Measurements from ENCODE around the gene SCFD2.

Gene SCFD2

GRCh38 chr4:53137468-53137867, 228.4 kb downstream of the SCFD2 start:
- ChIA-PET CTCF (no interaction called here), POLR2A (no interaction called here)
- Histone ChIP-seq H3K4me1 (ENCODE audit: control extremely low read depth in 1 of 4, control insufficient read depth in 4 of 4, insufficient read depth in 4 of 4, low read length in 3 of 4) (no peaks in the 10 kb centered on the region), H3K27ac (ENCODE audit: insufficient read depth in 1 of 2, low read depth in 1 of 2, low read length in 2 of 2, poor library complexity in 1 of 2, severe bottlenecking in 2 of 2) (no peak overlapping the region), H3K27me3 (replicated peaks in 2 of 5; ENCODE audit: control insufficient read depth in 4 of 5, insufficient read depth in 5 of 5, low read length in 4 of 5) (no peaks in the 10 kb centered on the region), H3K9me3 (ENCODE audit: control extremely low read depth in 1 of 5, control insufficient read depth in 4 of 5, insufficient read depth in 2 of 5, low read depth in 1 of 5, low read length in 4 of 5) (no peaks in the 10 kb centered on the region), H3K36me3 (ENCODE audit: control insufficient read depth in 4 of 4, insufficient read depth in 4 of 4, low read length in 3 of 4) (peaks cover 0 to 2% (median 1%) of the 10 kb centered on the region in 4 experiments), H3K4me3 (ENCODE audit: control insufficient read depth in 1 of 7, extremely low read depth in 1 of 7, insufficient read depth in 4 of 7, low read depth in 2 of 7, low read length in 6 of 7) (no peak overlapping the region)
- DNase-seq = no peak

- WGBS (ENCODE audit: insufficient coverage) = 100% methylated on average over 1 of the region's 2 CpGs
- POLR2A ChIA-PET = no interaction called here
Measured at GRCh38 chr4:53136954-53137353, 228.9 kb downstream of the SCFD2 start.

GRCh38 chr4:53132132-53132891, 233.5 kb downstream of the SCFD2 start:
- no peak overlapping the region for H3K27ac ChIP-seq (ENCODE audit: insufficient read depth in 1 of 2, low read depth in 1 of 2, low read length in 2 of 2, poor library complexity in 1 of 2, severe bottlenecking in 2 of 2)
- ChIA-PET CTCF (no interaction called here), POLR2A (no interaction called here)
- H3K27me3 ChIP-seq (replicated peaks in 2 of 5; ENCODE audit: control insufficient read depth in 4 of 5, insufficient read depth in 5 of 5, low read length in 4 of 5) = no peaks in the 10 kb centered on the region
- H3K4me3 ChIP-seq (ENCODE audit: control insufficient read depth in 1 of 7, extremely low read depth in 1 of 7, insufficient read depth in 4 of 7, low read depth in 2 of 7, low read length in 6 of 7) = no peak overlapping the region
- H3K4me1 ChIP-seq (ENCODE audit: control extremely low read depth in 1 of 4, control insufficient read depth in 4 of 4, insufficient read depth in 4 of 4, low read length in 3 of 4) = no peaks in the 10 kb centered on the region
- DNase-seq = no peak
- no peaks in the 10 kb centered on the region for H3K36me3 ChIP-seq (ENCODE audit: control insufficient read depth in 4 of 4, insufficient read depth in 4 of 4, low read length in 3 of 4)
- WGBS (ENCODE audit: insufficient coverage) = 60% methylated on average over 1 of the region's 4 CpGs
- no peaks in the 10 kb centered on the region for H3K9me3 ChIP-seq (ENCODE audit: control extremely low read depth in 1 of 5, control insufficient read depth in 4 of 5, insufficient read depth in 2 of 5, low read depth in 1 of 5, low read length in 4 of 5)

More at GRCh38 chr4:53136954-53137353, 228.9 kb downstream of the SCFD2 start:
- Histone ChIP-seq H3K9me3 (ENCODE audit: control extremely low read depth in 1 of 5, control insufficient read depth in 4 of 5, insufficient read depth in 2 of 5, low read depth in 1 of 5, low read length in 4 of 5) (no peaks in the 10 kb centered on the region), H3K36me3 (ENCODE audit: control insufficient read depth in 4 of 4, insufficient read depth in 4 of 4, low read length in 3 of 4) (no peaks in the 10 kb centered on the region), H3K27me3 (replicated peaks in 2 of 5; ENCODE audit: control insufficient read depth in 4 of 5, insufficient read depth in 5 of 5, low read length in 4 of 5) (no peaks in the 10 kb centered on the region), H3K4me3 (ENCODE audit: control insufficient read depth in 1 of 7, extremely low read depth in 1 of 7, insufficient read depth in 4 of 7, low read depth in 2 of 7, low read length in 6 of 7) (no peak overlapping the region), H3K27ac (ENCODE audit: insufficient read depth in 1 of 2, low read depth in 1 of 2, low read length in 2 of 2, poor library complexity in 1 of 2, severe bottlenecking in 2 of 2) (no peak overlapping the region), H3K4me1 (ENCODE audit: control extremely low read depth in 1 of 4, control insufficient read depth in 4 of 4, insufficient read depth in 4 of 4, low read length in 3 of 4) (no peaks in the 10 kb centered on the region)
- CTCF ChIA-PET = no interaction called here
- DNase-seq = no peak

- H3K27me3 ChIP-seq (replicated peaks in 2 of 5; ENCODE audit: control insufficient read depth in 4 of 5, insufficient read depth in 5 of 5, low read length in 4 of 5) = no peaks in the 10 kb centered on the region
- H3K4me1 ChIP-seq (ENCODE audit: control extremely low read depth in 1 of 4, control insufficient read depth in 4 of 4, insufficient read depth in 4 of 4, low read length in 3 of 4) = no peaks in the 10 kb centered on the region
- WGBS (ENCODE audit: insufficient coverage) = no CpG with 5 or more reads among the region's 2 CpGs
- no peak overlapping the region for H3K4me3 ChIP-seq (ENCODE audit: control insufficient read depth in 1 of 7, extremely low read depth in 1 of 7, insufficient read depth in 4 of 7, low read depth in 2 of 7, low read length in 6 of 7)
- no peak for DNase-seq
- CTCF ChIA-PET = no interaction called here
- no peak overlapping the region for H3K27ac ChIP-seq (ENCODE audit: insufficient read depth in 1 of 2, low read depth in 1 of 2, low read length in 2 of 2, poor library complexity in 1 of 2, severe bottlenecking in 2 of 2)
- no peaks in the 10 kb centered on the region for H3K9me3 ChIP-seq (ENCODE audit: control extremely low read depth in 1 of 5, control insufficient read depth in 4 of 5, insufficient read depth in 2 of 5, low read depth in 1 of 5, low read length in 4 of 5)
- POLR2A ChIA-PET = no interaction called here
- no peaks in the 10 kb centered on the region for H3K36me3 ChIP-seq (ENCODE audit: control insufficient read depth in 4 of 4, insufficient read depth in 4 of 4, low read length in 3 of 4)
Measured at GRCh38 chr4:53131562-53131925, 234.3 kb downstream of the SCFD2 start.

GRCh38 chr4:53130896-53131561, 234.8 kb downstream of the SCFD2 start:
- WGBS (ENCODE audit: insufficient coverage) = 100% methylated on average over 3 of the region's 5 CpGs

GRCh38 chr4:53128706-53129357, 237.0 kb downstream of the SCFD2 start:
- no peaks in the 10 kb centered on the region for H3K36me3 ChIP-seq (ENCODE audit: control insufficient read depth in 4 of 4, insufficient read depth in 4 of 4, low read length in 3 of 4)
- ChIA-PET CTCF (no interaction called here), POLR2A (no interaction called here)
- no peaks in the 10 kb centered on the region for H3K27me3 ChIP-seq (replicated peaks in 2 of 5; ENCODE audit: control insufficient read depth in 4 of 5, insufficient read depth in 5 of 5, low read length in 4 of 5)
- no peak for DNase-seq
- H3K9me3 ChIP-seq (ENCODE audit: control extremely low read depth in 1 of 5, control insufficient read depth in 4 of 5, insufficient read depth in 2 of 5, low read depth in 1 of 5, low read length in 4 of 5) = no peaks in the 10 kb centered on the region
- H3K4me3 ChIP-seq (ENCODE audit: control insufficient read depth in 1 of 7, extremely low read depth in 1 of 7, insufficient read depth in 4 of 7, low read depth in 2 of 7, low read length in 6 of 7) = no peak overlapping the region
- no peak overlapping the region for H3K27ac ChIP-seq (ENCODE audit: insufficient read depth in 1 of 2, low read depth in 1 of 2, low read length in 2 of 2, poor library complexity in 1 of 2, severe bottlenecking in 2 of 2)
- WGBS (ENCODE audit: insufficient coverage) = no CpG with 5 or more reads among the region's 2 CpGs
- no peaks in the 10 kb centered on the region for H3K4me1 ChIP-seq (ENCODE audit: control extremely low read depth in 1 of 4, control insufficient read depth in 4 of 4, insufficient read depth in 4 of 4, low read length in 3 of 4)

More at GRCh38 chr4:53130896-53131561, 234.8 kb downstream of the SCFD2 start:
- H3K4me3 ChIP-seq (ENCODE audit: control insufficient read depth in 1 of 7, extremely low read depth in 1 of 7, insufficient read depth in 4 of 7, low read depth in 2 of 7, low read length in 6 of 7) = no peak overlapping the region
- no peaks in the 10 kb centered on the region for H3K36me3 ChIP-seq (ENCODE audit: control insufficient read depth in 4 of 4, insufficient read depth in 4 of 4, low read length in 3 of 4)
- CTCF ChIA-PET = no interaction called here
- H3K27ac ChIP-seq (ENCODE audit: insufficient read depth in 1 of 2, low read depth in 1 of 2, low read length in 2 of 2, poor library complexity in 1 of 2, severe bottlenecking in 2 of 2) = no peak overlapping the region
- no peaks in the 10 kb centered on the region for H3K4me1 ChIP-seq (ENCODE audit: control extremely low read depth in 1 of 4, control insufficient read depth in 4 of 4, insufficient read depth in 4 of 4, low read length in 3 of 4)
- POLR2A ChIA-PET = no interaction called here
- H3K27me3 ChIP-seq (replicated peaks in 2 of 5; ENCODE audit: control insufficient read depth in 4 of 5, insufficient read depth in 5 of 5, low read length in 4 of 5) = no peaks in the 10 kb centered on the region
- no peak for DNase-seq
- no peaks in the 10 kb centered on the region for H3K9me3 ChIP-seq (ENCODE audit: control extremely low read depth in 1 of 5, control insufficient read depth in 4 of 5, insufficient read depth in 2 of 5, low read depth in 1 of 5, low read length in 4 of 5)

GRCh38 chr4:53128231-53128630, 237.6 kb downstream of the SCFD2 start:
- WGBS (ENCODE audit: insufficient coverage) = 100% methylated on average over 2 of the region's 4 CpGs
- POLR2A ChIA-PET = no interaction called here
- DNase-seq = no peak
- CTCF ChIA-PET = no interaction called here
- H3K27ac ChIP-seq (ENCODE audit: insufficient read depth in 1 of 2, low read depth in 1 of 2, low read length in 2 of 2, poor library complexity in 1 of 2, severe bottlenecking in 2 of 2) = no peak overlapping the region
- no peaks in the 10 kb centered on the region for H3K9me3 ChIP-seq (ENCODE audit: control extremely low read depth in 1 of 5, control insufficient read depth in 4 of 5, insufficient read depth in 2 of 5, low read depth in 1 of 5, low read length in 4 of 5)
- H3K36me3 ChIP-seq (ENCODE audit: control insufficient read depth in 4 of 4, insufficient read depth in 4 of 4, low read length in 3 of 4) = no peaks in the 10 kb centered on the region
- H3K27me3 ChIP-seq (replicated peaks in 2 of 5; ENCODE audit: control insufficient read depth in 4 of 5, insufficient read depth in 5 of 5, low read length in 4 of 5) = no peaks in the 10 kb centered on the region
- H3K4me1 ChIP-seq (ENCODE audit: control extremely low read depth in 1 of 4, control insufficient read depth in 4 of 4, insufficient read depth in 4 of 4, low read length in 3 of 4) = no peaks in the 10 kb centered on the region
- no peak overlapping the region for H3K4me3 ChIP-seq (ENCODE audit: control insufficient read depth in 1 of 7, extremely low read depth in 1 of 7, insufficient read depth in 4 of 7, low read depth in 2 of 7, low read length in 6 of 7)

All from common myeloid progenitor, CD34-positive (primary cell).